ENCODE measurements around the gene BLTP3A. TPM values are rescaled to one million over a fixed set of nuclear protein-coding genes. Genes with fewer than 3 reads are reported as not detected.
A peak's percentile ranks its signal among the peaks of the same experiment; 100 is the strongest.
"Not testable (repeated sequence)": the region's sequence is repeated elsewhere in the genome, so short reads cannot be mapped to it uniquely, and the experiment has no call there.

Gene BLTP3A
- total and polyA plus RNA-seq, 4 experiments from 2014 or later: 0.11 to 12.0 (median 6.2) TPM

DNA sequence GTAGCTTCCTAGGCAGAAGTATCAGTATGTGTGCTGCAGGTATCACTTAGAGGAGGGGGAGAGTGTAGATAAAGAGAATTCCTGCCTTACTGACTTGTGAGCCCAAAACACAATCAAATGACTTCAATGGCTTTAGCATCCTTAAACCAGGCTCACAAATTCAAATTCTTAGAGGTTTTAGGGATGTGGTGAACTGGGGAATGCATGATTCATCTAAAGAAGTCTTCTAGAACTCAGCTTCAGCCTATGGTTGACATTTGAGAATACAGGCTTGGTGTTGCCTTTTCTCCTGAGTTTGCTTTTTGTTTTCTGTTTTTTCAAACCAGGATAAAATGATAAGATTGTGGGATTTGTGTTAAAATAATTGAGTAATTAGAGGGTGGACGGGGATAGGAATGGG lies 20.2 kb upstream of the BLTP3A start:
- no peak overlapping the region for H3K4me3 Mint-ChIP-seq
- no peaks in the 10 kb centered on the region for H3K9me3 ChIP-seq (ENCODE audit: control insufficient read depth in 1 of 2, low read length in 2 of 2)
- intact Hi-C loops (cut with micrococcal nuclease): no loop called here
- no peaks in the 10 kb centered on the region for H3K9me3 Mint-ChIP-seq
- peak overlapping the region in 1 of 7 donors; percentile 19 for H3K27ac Mint-ChIP-seq
- H3K27me3 Mint-ChIP-seq: no peaks in the 10 kb centered on the region
- ChIA-PET POLR2A (ENCODE audit: partially characterized antibody) (interaction anchor here (2.0 kb wide), 1 partner anchor 20 kb away, joined by 8 read pairs; the partner anchor contains the start of gene BLTP3A), CTCF (ENCODE audit: partially characterized antibody) (no interaction called here)
- peaks cover 64 to 69% of the 10 kb centered on the region in 2 donors for H3K36me3 Mint-ChIP-seq
- H3K4me3 ChIP-seq (ENCODE audit: low read length in 2 of 2): no peak overlapping the region
- peaks cover 60% of the 10 kb centered on the region for H3K36me3 ChIP-seq (ENCODE audit: insufficient read depth, low read length)
- peaks cover 2 to 20% (median 5%) of the 10 kb centered on the region in 4 donors for H3K4me1 Mint-ChIP-seq
- no peaks in the 10 kb centered on the region for H3K27me3 ChIP-seq (ENCODE audit: insufficient read depth, low read length)
- H3K27ac ChIP-seq (ENCODE audit: low read depth, low read length): no peak overlapping the region
- peaks cover 10% of the 10 kb centered on the region for H3K4me1 ChIP-seq (ENCODE audit: insufficient read depth, low read length)
- no peak for DNase-seq

GRCh38 chr6:34772940-34773339 lies 18.9 kb upstream of the BLTP3A start:
- intact Hi-C loops (cut with micrococcal nuclease): no loop called here
- no peaks in the 10 kb centered on the region for H3K9me3 Mint-ChIP-seq
- H3K4me3 Mint-ChIP-seq: no peak overlapping the region
- peaks cover 56 to 64% of the 10 kb centered on the region in 2 donors for H3K36me3 Mint-ChIP-seq
- Histone ChIP-seq H3K4me1 (ENCODE audit: insufficient read depth, low read length) (peaks cover 10% of the 10 kb centered on the region), H3K4me3 (ENCODE audit: low read length in 2 of 2) (no peak overlapping the region), H3K27me3 (ENCODE audit: insufficient read depth, low read length) (no peaks in the 10 kb centered on the region), H3K36me3 (ENCODE audit: insufficient read depth, low read length) (peaks cover 50% of the 10 kb centered on the region), H3K9me3 (ENCODE audit: control insufficient read depth in 1 of 2, low read length in 2 of 2) (no peaks in the 10 kb centered on the region), H3K27ac (ENCODE audit: low read depth, low read length) (no peak overlapping the region)
- no peak overlapping the region for H3K27ac Mint-ChIP-seq
- peaks cover 2 to 20% (median 5%) of the 10 kb centered on the region in 4 donors for H3K4me1 Mint-ChIP-seq
- CTCF ChIA-PET (ENCODE audit: partially characterized antibody): no interaction called here
- POLR2A ChIA-PET (ENCODE audit: partially characterized antibody): interaction anchor here (1.3 kb wide), 1 partner anchor 16 kb away, joined by 5 read pairs; the partner anchor contains the start of gene SNRPC
- no peaks in the 10 kb centered on the region for H3K27me3 Mint-ChIP-seq
- no peak for DNase-seq

- H3K36me3 Mint-ChIP-seq: peaks cover 57 to 60% of the 10 kb centered on the region in 2 donors
These were observed 18.0 kb upstream of the BLTP3A start for GRCh38 chr6:34773916-34774315.

DNA sequence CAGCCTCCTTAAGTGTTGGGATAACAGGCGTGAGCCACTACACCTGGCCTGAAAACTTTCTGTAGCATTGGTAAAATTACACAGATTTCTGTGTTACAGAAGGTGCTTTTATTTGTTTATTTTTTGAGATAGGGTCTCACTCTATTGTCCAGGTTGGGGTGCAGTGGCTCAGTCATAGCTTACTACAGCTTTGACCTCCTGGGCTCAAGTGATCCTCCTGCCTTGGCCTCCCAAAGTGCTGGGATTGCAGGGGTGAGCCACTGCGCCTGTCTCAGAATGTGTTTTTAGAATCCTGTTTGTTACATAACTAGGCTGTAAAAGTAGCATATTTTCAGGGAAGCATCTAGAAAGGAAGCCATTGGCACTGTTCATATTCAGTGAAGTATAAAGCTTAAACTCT lies 16.9 kb upstream of the BLTP3A start:
- CTCF ChIA-PET (ENCODE audit: partially characterized antibody): no interaction called here
- POLR2A ChIA-PET (ENCODE audit: partially characterized antibody): interaction anchor here (1.7 kb wide), 1 partner anchor 17 kb away, joined by 6 read pairs; the partner anchor contains the start of gene BLTP3A
- Histone ChIP-seq H3K27ac (ENCODE audit: low read depth, low read length) (no peak overlapping the region), H3K36me3 (ENCODE audit: insufficient read depth, low read length) (peaks cover 33% of the 10 kb centered on the region), H3K4me3 (ENCODE audit: low read length in 2 of 2) (no peak overlapping the region), H3K9me3 (ENCODE audit: control insufficient read depth in 1 of 2, low read length in 2 of 2) (no peaks in the 10 kb centered on the region), H3K4me1 (ENCODE audit: insufficient read depth, low read length) (peaks cover 10% of the 10 kb centered on the region), H3K27me3 (ENCODE audit: insufficient read depth, low read length) (no peaks in the 10 kb centered on the region)
- no peak overlapping the region for H3K27ac Mint-ChIP-seq
- no peaks in the 10 kb centered on the region for H3K9me3 Mint-ChIP-seq
- no peaks in the 10 kb centered on the region for H3K27me3 Mint-ChIP-seq
- H3K4me3 Mint-ChIP-seq: no peak overlapping the region
- DNase-seq: no peak
- intact Hi-C loops (cut with micrococcal nuclease): no loop called here
- peaks cover 2 to 13% (median 5%) of the 10 kb centered on the region in 4 donors for H3K4me1 Mint-ChIP-seq
- H3K36me3 Mint-ChIP-seq: peaks cover 48 to 57% of the 10 kb centered on the region in 2 donors

More at GRCh38 chr6:34773916-34774315, 18.0 kb upstream of the BLTP3A start:
- Mint-ChIP-seq H3K4me1 (peaks cover 2 to 20% (median 5%) of the 10 kb centered on the region in 4 donors), H3K4me3 (no peak overlapping the region), H3K27me3 (no peaks in the 10 kb centered on the region), H3K27ac (no peak overlapping the region), H3K9me3 (no peaks in the 10 kb centered on the region)
- intact Hi-C loops (cut with micrococcal nuclease): no loop called here
- Histone ChIP-seq H3K27ac (ENCODE audit: low read depth, low read length) (no peak overlapping the region), H3K4me1 (ENCODE audit: insufficient read depth, low read length) (peaks cover 10% of the 10 kb centered on the region), H3K4me3 (ENCODE audit: low read length in 2 of 2) (no peak overlapping the region), H3K36me3 (ENCODE audit: insufficient read depth, low read length) (peaks cover 40% of the 10 kb centered on the region), H3K27me3 (ENCODE audit: insufficient read depth, low read length) (no peaks in the 10 kb centered on the region), H3K9me3 (ENCODE audit: control insufficient read depth in 1 of 2, low read length in 2 of 2) (no peaks in the 10 kb centered on the region)
- CTCF ChIA-PET (ENCODE audit: partially characterized antibody): no interaction called here
- POLR2A ChIA-PET (ENCODE audit: partially characterized antibody): interaction anchor here (1.3 to 1.7 kb wide), 2 partner anchors 17 to 18 kb away, joined by 5 to 6 read pairs; partner anchors contain the start of genes BLTP3A and SNRPC
- DNase-seq: no peak

DNA sequence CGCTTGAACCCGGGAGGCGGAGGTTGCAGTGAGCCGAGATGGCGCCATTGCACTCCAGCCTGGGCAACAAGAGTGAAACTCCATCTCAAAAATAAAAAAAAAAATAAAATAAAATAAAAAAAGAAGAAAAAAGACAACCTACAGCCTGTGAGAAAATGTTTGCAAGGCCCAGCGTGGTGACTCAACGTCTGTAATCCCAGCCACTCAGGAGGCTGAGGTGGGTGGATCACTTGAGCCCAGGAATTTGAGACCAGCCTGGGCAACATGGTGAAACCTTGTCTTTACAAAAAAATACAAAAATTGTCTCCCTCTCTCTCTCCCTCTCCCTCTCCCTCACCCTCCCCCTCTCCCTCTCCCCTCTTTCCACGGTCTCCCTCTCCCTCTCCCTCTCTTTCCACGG lies 6.5 kb upstream of the BLTP3A start:
- H3K27me3 Mint-ChIP-seq; H3K4me3 ChIP-seq (ENCODE audit: low read length in 2 of 2); H3K27ac Mint-ChIP-seq; H3K9me3 ChIP-seq (ENCODE audit: control insufficient read depth in 1 of 2, low read length in 2 of 2); POLR2A ChIA-PET (ENCODE audit: partially characterized antibody); DNase-seq; H3K27me3 ChIP-seq (ENCODE audit: insufficient read depth, low read length); CTCF ChIA-PET (ENCODE audit: partially characterized antibody); H3K9me3 Mint-ChIP-seq; H3K36me3 Mint-ChIP-seq; H3K27ac ChIP-seq (ENCODE audit: low read depth, low read length); H3K4me1 ChIP-seq (ENCODE audit: insufficient read depth, low read length); intact Hi-C loops (cut with micrococcal nuclease); H3K4me1 Mint-ChIP-seq; H3K36me3 ChIP-seq (ENCODE audit: insufficient read depth, low read length); H3K4me3 Mint-ChIP-seq: not testable (repeated sequence)

DNA sequence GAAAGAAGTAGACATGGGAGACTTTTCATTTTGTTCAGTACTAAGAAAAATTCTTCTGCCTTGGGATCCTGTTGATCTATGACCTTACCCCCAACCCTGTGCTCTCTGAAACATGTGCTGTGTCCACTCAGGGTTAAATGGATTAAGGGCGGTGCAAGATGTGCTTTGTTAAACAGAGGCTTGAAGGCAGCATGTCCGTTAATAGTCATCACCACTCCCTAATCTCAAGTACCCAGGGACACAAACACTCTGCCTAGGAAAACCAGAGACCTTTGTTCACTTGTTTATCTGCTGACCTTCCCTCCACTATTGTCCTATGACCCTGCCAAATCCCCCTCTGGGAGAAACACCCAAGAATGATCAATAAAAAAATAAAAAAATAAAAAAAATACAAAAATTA lies 4.7 kb upstream of the BLTP3A start:
- not testable (repeated sequence) for H3K4me3 Mint-ChIP-seq, H3K9me3 Mint-ChIP-seq

GRCh38 chr6:34788111-34788510 lies 3.8 kb upstream of the BLTP3A start:
- H3K27me3 ChIP-seq (ENCODE audit: insufficient read depth, low read length): no peaks in the 10 kb centered on the region
- H3K4me1 ChIP-seq (ENCODE audit: insufficient read depth, low read length): peaks cover 15% of the 10 kb centered on the region
- POLR2A ChIA-PET (ENCODE audit: partially characterized antibody): no interaction called here
- no peaks in the 10 kb centered on the region for H3K9me3 Mint-ChIP-seq
- no peak overlapping the region for H3K4me3 ChIP-seq (ENCODE audit: low read length in 2 of 2)
- intact Hi-C loops (cut with micrococcal nuclease): no loop called here
- no peak overlapping the region for H3K27ac Mint-ChIP-seq
- H3K4me3 Mint-ChIP-seq: no peak overlapping the region
- H3K9me3 ChIP-seq (ENCODE audit: control insufficient read depth in 1 of 2, low read length in 2 of 2): no peaks in the 10 kb centered on the region
- peaks cover 0 to 8% of the 10 kb centered on the region in 2 donors for H3K36me3 Mint-ChIP-seq
- no peak overlapping the region for H3K27ac ChIP-seq (ENCODE audit: low read depth, low read length)
- peaks cover 11 to 24% (median 15%) of the 10 kb centered on the region in 4 donors for H3K4me1 Mint-ChIP-seq
- H3K36me3 ChIP-seq (ENCODE audit: insufficient read depth, low read length): no peaks in the 10 kb centered on the region
- no peaks in the 10 kb centered on the region for H3K27me3 Mint-ChIP-seq
- CTCF ChIA-PET (ENCODE audit: partially characterized antibody): no interaction called here
- no peak for DNase-seq

More for the DNA sequence above, 4.7 kb upstream of the BLTP3A start:
- intact Hi-C loops (cut with micrococcal nuclease); H3K27me3 ChIP-seq (ENCODE audit: insufficient read depth, low read length); H3K4me3 ChIP-seq (ENCODE audit: low read length in 2 of 2); H3K27me3 Mint-ChIP-seq; H3K4me1 ChIP-seq (ENCODE audit: insufficient read depth, low read length); H3K36me3 Mint-ChIP-seq; H3K36me3 ChIP-seq (ENCODE audit: insufficient read depth, low read length); CTCF ChIA-PET (ENCODE audit: partially characterized antibody); H3K27ac Mint-ChIP-seq; POLR2A ChIA-PET (ENCODE audit: partially characterized antibody); H3K9me3 ChIP-seq (ENCODE audit: control insufficient read depth in 1 of 2, low read length in 2 of 2); H3K27ac ChIP-seq (ENCODE audit: low read depth, low read length); DNase-seq: not testable (repeated sequence)
- peaks cover 6 to 16% (median 8%) of the 10 kb centered on the region in 4 donors for H3K4me1 Mint-ChIP-seq
